HG03045 (cell line): ENCODE results near the gene CALML3.

Experiments used
- ATAC-seq: cut with Tn5 transposase; IDR thresholded peaks from one replicate; pipeline ENCODE4 v1.9.1; 2021; ENCODE audit warnings: mild to moderate bottlenecking, moderate library complexity; ENCODE audit not compliant: unreplicated experiment

Gene CALML3

DNA sequence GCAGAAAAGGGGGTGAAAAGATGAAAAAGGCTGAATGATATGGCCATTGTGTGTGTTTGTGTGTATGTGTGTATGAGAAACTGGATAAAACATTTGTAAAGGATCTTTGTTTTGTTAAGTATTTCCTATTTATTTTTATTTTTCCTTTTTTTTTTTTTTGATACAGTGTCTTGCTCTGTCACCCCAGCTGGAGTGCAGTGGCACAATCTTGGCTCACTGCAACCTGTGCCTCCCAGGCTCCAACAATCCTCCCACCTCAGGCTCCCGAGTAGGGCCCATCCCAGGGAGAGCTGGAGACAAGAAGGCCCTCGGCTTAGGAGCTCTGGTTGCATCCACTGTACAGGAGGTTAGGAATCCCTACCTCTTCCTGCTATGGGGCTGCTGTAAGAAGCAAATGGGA, 18.5 kb upstream of the CALML3 start:
- ATAC-seq = no peak

GRCh38 chr10:5506751-5507648, 17.8 kb upstream of the CALML3 start:
- ATAC-seq = no peak

DNA sequence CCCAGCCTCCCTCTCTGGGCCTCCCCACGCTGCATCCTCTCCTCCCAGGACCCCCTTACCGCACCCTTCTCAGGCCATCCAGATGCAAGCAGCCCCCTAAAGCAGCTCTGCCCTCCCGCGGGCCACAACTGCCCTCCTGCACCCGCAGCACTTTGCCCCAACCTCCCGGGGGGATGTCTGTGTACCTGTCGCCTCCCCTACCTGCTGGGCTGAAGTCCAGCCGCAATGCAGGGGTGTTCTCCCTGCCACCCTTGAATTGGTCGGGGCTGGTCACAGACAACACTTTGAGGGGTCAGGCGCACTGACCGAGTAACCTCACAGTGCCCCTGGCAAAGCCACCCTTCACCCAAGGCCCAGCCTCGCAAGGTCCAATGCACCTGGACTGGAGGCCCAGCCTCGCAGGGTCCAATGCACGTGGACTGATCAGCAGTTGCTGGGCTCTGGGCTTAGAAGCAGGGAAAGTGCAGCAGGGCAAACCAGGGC, 17.1 kb upstream of the CALML3 start:
- no peak for ATAC-seq

DNA sequence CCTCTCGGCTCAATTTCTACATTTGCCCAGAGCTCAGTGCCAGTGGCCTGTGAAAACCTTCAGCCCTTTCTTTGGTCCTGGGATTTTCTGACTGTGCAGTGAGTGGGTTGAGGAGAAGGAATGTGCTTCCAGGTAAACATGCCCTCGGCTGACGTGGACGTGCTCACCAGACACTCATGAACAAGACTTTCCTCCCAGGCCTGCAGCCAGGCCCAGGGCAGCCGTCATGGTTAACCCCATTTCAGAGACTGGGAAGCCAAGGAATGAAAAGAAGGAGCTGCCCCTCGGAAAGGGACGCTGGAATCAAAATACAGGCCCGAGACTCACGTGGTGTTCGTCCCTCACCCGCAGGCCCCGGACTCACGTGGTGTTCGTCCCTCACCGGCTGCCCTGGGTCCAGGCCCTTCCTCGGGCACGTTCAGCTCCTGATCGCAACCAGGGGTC, 16.6 kb upstream of the CALML3 start:
- ATAC-seq = no peak

DNA sequence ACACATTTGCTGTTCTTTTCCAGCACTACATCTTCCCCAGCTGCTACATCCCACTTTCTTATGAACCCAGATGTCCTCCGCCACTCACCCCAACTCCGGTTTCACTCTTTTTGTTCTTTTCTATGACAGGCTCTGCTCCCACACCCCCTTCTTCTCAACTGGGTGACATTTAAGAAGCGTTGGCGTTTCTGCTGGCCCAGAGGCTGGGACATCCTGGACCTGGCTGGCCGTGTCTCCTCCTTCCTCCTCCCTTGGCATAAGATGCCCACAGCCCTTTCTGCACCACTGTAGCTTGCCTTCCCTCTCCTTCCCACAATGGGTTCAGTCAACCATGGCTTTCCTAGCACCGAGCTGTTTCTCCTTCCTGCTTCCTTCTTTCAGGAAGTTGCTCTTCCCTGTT, 16.0 kb upstream of the CALML3 start:
- ATAC-seq = no peak

DNA sequence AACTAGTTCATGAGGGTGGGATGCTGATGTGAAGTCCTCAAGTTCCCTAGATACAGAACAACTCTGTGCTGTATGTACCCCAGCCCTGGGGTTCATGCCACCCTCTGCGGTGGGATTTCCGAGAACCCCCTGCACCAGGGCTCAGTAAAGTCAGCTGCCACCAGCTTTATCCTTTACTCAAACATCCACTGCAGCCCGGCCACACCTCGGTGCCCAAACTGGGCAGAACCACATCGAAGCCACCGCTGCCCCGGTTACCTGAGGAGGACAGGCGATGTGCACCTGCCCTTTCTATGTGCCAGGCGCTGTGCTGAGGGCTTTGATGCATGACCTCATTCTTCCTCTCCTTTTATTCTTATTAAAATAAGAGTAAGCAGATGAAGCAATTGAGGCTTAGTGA, 15.5 kb upstream of the CALML3 start:
- no peak for ATAC-seq

DNA sequence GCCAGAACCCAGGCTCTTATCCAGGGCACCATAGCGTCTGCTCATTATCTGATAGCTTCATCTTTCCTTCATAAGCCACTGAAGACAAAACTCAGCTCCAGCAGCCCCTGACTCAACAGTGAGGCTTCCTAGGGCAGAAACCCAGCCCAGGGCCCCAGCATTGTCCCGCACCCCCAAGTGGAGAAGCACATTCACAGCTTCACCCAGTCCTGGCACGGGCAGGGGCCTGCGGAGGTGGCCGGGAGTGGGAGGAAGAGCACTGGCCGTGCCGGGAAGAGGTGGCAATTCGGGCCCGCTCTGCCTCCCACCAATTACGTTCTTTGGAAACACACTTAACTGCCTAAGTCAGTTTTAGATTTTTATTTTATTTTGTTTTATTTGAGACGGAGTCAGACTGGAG, 15.1 kb upstream of the CALML3 start:
- no peak for ATAC-seq

- ATAC-seq = no peak
Observed at GRCh38 chr10:5510281-5511072, 14.3 kb upstream of the CALML3 start.

DNA sequence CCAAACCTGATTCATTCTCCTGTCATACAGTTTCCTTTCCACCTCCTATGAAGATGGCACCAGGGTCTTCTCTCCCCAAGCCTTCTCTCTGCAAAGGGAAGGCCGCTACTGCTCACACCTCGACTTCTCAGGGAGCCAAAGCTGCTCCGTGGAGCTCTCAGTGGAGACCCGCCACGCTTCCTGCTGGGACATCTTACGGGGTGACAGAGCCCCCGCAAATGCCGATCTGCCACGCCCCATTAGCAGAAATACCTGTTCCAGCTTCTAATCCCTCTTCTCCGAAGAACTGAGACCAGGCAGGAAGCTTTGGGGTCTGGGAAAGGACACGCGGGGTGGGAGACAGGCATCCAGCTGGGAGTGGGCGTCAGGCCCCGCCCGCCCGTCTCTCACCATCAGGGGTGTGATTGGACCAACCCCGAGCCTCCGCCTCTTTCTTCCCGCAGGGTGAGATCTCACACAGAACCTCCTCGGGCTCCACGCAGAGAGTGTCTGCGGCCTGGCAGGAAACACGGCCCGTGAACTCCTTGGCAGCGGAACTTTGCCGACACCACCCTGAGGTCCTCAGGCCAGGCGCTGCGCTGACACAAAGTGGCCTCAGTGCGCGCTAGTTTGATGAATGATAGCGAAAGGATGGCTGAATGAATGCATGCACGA, 13.4 kb upstream of the CALML3 start:
- no peak for ATAC-seq

DNA sequence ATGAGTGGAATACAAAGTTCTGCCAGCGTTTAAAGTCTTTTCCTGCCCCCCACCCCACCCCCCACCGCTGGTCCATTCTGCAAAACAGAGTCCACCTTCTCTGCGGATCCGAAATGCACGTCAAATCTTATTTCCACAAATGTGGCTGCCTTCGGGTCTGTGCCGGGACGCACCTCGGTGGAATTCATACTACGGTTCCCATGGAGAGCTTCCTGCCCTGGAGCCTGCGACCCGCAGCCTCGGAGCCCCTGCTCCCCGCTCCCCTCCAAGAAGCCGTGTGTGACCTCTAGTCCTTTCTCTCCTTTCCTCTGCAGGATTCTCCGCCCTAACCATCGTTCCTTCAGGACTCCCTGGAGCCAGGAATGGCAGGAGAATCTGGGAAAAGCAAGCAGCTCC, 12.9 kb upstream of the CALML3 start:
- no peak for ATAC-seq

DNA sequence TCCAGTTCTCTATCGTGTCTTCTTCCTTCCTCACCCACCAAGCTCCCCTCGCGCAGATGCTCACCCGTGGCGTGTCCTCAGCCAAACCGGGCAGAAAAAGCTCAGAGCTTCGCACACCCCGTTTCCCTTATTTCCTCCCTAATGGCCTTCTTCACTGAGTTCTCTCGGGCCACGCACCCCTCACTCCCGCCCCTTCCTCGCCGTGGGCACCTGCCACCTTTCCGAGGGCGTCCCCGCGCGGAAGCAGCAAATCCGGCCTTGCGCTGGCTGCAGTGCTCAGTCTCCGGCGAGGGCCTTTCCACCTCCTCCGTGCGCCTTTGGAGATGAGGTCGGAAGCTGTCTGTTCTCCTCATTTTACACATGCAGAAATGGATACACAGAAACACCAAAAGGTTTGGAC, 12.4 kb upstream of the CALML3 start:
- no peak for ATAC-seq

DNA sequence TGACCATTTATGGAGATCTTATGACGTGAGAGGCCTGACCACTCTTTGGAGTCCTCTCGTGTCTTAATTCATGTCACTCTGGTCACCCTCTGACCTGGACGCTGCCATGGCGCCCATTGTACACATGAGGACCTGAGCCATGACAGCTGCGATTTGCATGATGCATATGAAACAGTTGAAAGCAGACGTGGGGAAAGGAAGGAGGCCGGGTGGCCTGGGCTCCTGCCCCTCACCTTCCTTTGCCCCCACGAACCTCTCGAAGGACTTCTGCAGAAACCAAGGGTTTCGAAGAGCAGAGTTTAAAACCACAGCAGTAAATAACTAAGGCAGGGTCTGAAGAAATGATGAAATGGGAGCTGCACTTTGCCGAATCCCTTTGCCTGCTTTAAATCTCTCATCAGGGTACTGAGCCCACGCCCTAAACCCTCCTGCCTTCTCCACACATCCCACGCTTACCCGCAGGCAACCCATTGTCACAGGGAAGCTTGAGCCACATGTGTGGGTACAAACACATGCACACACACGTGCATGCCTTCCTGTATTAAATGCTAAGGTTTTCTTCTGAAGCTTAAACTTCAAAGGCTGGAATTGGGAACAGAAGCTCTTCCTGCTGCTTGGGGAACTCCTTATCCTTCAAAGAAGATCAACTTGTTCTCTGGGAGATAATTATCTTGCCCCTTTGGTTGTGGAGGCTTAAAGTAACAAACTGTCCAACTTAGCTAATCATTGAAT, 11.7 kb upstream of the CALML3 start:
- ATAC-seq = no peak

GRCh38 chr10:5514226-5514850, 10.4 kb upstream of the CALML3 start:
- no peak for ATAC-seq

GRCh38 chr10:5515948-5516761, 8.6 kb upstream of the CALML3 start:
- ATAC-seq = no peak

DNA sequence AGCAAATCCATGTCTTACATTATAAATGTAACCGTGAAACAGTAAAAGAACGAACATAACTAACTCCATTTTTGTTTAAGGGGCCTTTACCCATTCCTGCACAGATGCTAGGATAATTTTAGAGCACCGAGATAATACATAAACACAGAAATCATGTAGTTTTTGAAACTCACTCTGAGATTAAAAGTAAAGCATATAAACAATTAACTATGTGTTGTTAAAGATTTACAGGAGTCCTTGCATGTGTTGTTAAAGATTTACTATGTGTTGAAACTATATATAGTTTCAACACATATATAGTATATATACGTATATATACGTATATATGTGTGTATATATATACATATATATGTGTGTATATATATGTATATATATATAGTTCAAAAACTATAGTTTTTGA, 7.2 kb upstream of the CALML3 start:
- no peak for ATAC-seq

GRCh38 chr10:5518143-5518542, 6.6 kb upstream of the CALML3 start:
- ATAC-seq = no peak

DNA sequence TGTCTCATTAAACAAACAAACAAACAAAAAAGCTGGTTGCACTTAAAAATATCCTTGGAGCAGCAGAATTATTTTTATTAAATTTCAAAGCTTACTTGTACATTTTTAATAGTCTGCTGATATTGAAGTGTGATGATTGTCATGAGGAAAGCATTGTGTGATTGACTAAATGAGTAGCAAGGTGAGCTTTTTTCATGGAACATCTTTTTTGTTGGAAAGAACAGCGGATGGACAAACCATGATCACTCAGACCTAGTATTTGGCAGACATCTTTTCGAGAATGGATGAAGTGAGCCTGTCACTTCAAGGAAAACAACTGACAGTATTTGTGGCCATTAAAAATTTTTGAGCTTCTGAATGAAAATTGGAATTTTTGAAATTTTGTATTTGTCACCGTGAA, 5.7 kb upstream of the CALML3 start:
- no peak for ATAC-seq

DNA sequence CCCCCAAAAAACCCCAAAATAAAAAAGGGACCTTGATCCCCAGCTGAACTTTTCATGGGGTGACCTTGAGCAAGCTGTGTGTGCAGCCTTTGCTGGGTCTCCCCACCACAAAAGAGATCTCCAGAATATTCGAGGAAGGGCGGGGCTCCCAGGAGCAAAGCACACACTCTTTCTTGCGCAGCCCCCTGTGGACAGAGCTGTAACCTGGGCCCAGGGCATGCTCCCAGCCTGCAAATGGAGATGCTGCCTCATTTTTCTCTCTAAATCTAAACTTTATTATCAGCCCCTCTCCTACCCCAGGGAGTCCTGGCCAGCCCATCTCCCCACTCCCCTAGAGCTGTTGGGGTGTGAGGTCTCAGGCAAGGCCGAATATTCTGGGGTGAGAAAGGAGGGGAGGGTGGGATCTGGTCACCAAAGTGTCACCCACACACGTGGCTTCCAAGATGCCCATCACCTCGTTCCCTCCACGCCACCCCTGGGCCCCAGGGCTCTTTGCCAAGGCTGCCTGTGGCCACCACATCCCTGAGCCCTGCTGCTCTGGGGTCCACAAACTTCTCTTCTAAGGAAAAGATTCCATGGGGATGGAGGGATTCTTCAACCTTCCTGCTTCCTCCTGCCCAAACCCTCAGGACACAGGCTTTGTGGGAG, 1.7 kb upstream of the CALML3 start:
- ATAC-seq = no peak
